Measurements from ENCODE around the gene TCEAL5.
"Not testable (repeated sequence)": the region's sequence is repeated elsewhere in the genome, so short reads cannot be mapped to it uniquely, and the experiment has no call there.

Gene TCEAL5, protein sequence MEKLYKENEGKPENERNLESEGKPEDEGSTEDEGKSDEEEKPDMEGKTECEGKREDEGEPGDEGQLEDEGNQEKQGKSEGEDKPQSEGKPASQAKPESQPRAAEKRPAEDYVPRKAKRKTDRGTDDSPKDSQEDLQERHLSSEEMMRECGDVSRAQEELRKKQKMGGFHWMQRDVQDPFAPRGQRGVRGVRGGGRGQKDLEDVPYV

DNA sequence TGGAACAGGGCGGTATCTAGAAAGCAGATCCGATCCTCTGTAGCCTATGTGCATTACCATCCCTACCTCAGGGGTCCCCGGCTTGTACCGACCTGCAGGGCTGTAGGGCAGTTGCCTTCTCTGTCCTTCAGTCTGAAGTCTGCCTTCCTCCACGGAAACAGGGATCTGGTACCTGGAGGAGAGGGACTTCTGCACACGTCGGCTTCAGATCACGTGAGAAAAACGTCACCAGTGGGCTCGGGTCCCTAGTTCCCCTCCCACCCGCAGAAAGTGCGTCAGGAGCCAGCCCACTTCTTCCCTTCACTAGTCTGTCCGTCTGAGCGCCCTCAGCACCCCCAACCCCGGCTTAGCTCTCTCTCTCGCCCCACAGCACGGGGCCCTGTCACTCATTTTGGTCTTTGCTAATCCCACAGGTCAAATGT lies at the start of gene TCEAL5:
TSS of gene TCEAL5 (minus strand) at position 170 of the 422 bp plus-strand sequence. CDS start 2,187 bp downstream, outside the sequence.
- H3K36me3 ChIP-seq (ENCODE audit: control insufficient read depth, insufficient read depth, low read length): no peaks in the 10 kb centered on the region
- peak within 1 kb of the TSS; percentile 20 for H3K4me3 ChIP-seq (ENCODE audit: low read depth, low read length)
- H3K4me1 ChIP-seq (ENCODE audit: control insufficient read depth, insufficient read depth, low read length): peaks cover 4% of the 10 kb centered on the region; the same call in 1 of the 2 replicates
- no peak within 1 kb of the TSS for H3K9ac ChIP-seq (ENCODE audit: low read length)
- H3K9me3 ChIP-seq (ENCODE audit: control insufficient read depth, insufficient read depth, low read depth, low read length): no peaks in the 10 kb centered on the region; the same call in 1 of the 2 replicates
- peaks cover 45% of the 10 kb centered on the region for H3K27me3 ChIP-seq (ENCODE audit: control insufficient read depth, insufficient read depth, low read length)
- H3K27ac ChIP-seq (ENCODE audit: low read depth, low read length): no peak within 1 kb of the TSS

DNA sequence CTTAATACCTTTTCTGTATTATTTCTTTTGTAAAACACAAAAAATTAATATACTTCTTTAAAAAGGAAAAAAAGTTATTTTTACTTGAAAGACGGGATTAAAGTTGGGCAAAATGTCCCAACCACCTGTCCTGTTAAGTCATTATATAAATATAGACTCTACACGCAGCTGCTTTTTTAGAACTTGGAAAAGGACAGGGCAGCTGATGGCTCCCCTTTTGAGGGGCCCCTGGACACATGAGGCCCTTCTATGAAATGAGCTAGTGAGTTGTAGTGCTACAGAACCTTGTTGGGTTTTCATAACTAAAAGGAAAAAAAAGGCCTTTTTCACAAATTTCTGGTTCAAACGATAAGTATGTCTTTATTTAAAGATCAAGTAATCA lies 34.8 kb upstream of the TCEAL5 start:
- H3K9me3 ChIP-seq (ENCODE audit: control insufficient read depth, insufficient read depth, low read depth, low read length): no peaks in the 10 kb centered on the region
- H3K9ac ChIP-seq (ENCODE audit: low read length): no peak overlapping the region
- no peak overlapping the region for H3K27ac ChIP-seq (ENCODE audit: low read depth, low read length)
- H3K4me1 ChIP-seq (ENCODE audit: control insufficient read depth, insufficient read depth, low read length): peaks cover 2% of the 10 kb centered on the region; the same call in 1 of the 2 replicates
- peak overlapping the region; percentile 73 for H3K4me3 ChIP-seq (ENCODE audit: low read depth, low read length)
- H3K36me3 ChIP-seq (ENCODE audit: control insufficient read depth, insufficient read depth, low read length): no peaks in the 10 kb centered on the region; the same call in 1 of the 2 replicates
- peaks cover 15% of the 10 kb centered on the region for H3K27me3 ChIP-seq (ENCODE audit: control insufficient read depth, insufficient read depth, low read length)

- Histone ChIP-seq H3K4me3 (ENCODE audit: low read depth, low read length) (peak within 1 kb of the TSS; percentile 73), H3K27me3 (ENCODE audit: control insufficient read depth, insufficient read depth, low read length) (peaks cover 15% of the 10 kb centered on the region), H3K27ac (ENCODE audit: low read depth, low read length) (no peak within 1 kb of the TSS), H3K4me1 (ENCODE audit: control insufficient read depth, insufficient read depth, low read length) (peaks cover 2% of the 10 kb centered on the region; the same call in 1 of the 2 replicates), H3K9me3 (ENCODE audit: control insufficient read depth, insufficient read depth, low read depth, low read length) (no peaks in the 10 kb centered on the region), H3K36me3 (ENCODE audit: control insufficient read depth, insufficient read depth, low read length) (no peaks in the 10 kb centered on the region; the same call in 1 of the 2 replicates), H3K9ac (ENCODE audit: low read length) (peak within 1 kb of the TSS; percentile 55)
Measured at GRCh38 chrX:103310555-103311398, 34.2 kb upstream of the TCEAL5 start, which contains the start of gene BEX2. Gene BEX2 (minus strand): TSS chrX:103310990. CDS start chrX:103309976, 1,014 bp downstream.

GRCh38 chrX:103309860-103310554 lies 33.5 kb upstream of the TCEAL5 start:
- H3K4me3 ChIP-seq (ENCODE audit: low read depth, low read length): peak overlapping the region; percentile 73
- H3K27me3 ChIP-seq (ENCODE audit: control insufficient read depth, insufficient read depth, low read length): peaks cover 15% of the 10 kb centered on the region
- H3K4me1 ChIP-seq (ENCODE audit: control insufficient read depth, insufficient read depth, low read length): peaks cover 2% of the 10 kb centered on the region; the same call in 1 of the 2 replicates
- H3K36me3 ChIP-seq (ENCODE audit: control insufficient read depth, insufficient read depth, low read length): no peaks in the 10 kb centered on the region; the same call in 1 of the 2 replicates
- peak overlapping the region; percentile 55 for H3K9ac ChIP-seq (ENCODE audit: low read length)
- H3K27ac ChIP-seq (ENCODE audit: low read depth, low read length): no peak overlapping the region
- H3K9me3 ChIP-seq (ENCODE audit: control insufficient read depth, insufficient read depth, low read depth, low read length): no peaks in the 10 kb centered on the region

GRCh38 chrX:103305666-103306065 lies 29.1 kb upstream of the TCEAL5 start:
- H3K4me3 ChIP-seq (ENCODE audit: low read depth, low read length); H3K36me3 ChIP-seq (ENCODE audit: control insufficient read depth, insufficient read depth, low read length): not testable (repeated sequence)

DNA sequence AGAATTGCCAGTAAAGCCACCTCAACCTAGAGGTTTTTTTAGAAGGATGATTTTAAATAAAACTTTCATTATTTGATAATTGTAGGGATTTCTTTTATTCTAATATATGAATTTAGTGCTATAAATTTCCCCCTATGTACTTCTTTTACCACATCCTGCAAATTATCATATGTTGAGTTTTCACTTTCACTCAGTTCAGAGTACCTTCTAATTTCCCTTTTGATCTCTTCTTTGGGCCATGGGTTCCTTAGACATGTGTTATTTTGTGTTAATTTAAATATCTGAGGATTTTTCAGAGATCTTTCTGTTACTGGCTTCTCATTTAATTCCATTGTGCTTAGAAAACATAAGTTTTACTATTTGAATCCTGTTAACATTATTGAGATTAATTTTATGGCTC lies 28.2 kb upstream of the TCEAL5 start:
- no peak overlapping the region for H3K4me3 ChIP-seq (ENCODE audit: low read depth, low read length)
- H3K9me3 ChIP-seq (ENCODE audit: control insufficient read depth, insufficient read depth, low read depth, low read length): no peaks in the 10 kb centered on the region
- no peak overlapping the region for H3K27ac ChIP-seq (ENCODE audit: low read depth, low read length)
- H3K9ac ChIP-seq (ENCODE audit: low read length): no peak overlapping the region
- peaks cover 14% of the 10 kb centered on the region for H3K27me3 ChIP-seq (ENCODE audit: control insufficient read depth, insufficient read depth, low read length)
- no peaks in the 10 kb centered on the region; the same call in 1 of the 2 replicates for H3K36me3 ChIP-seq (ENCODE audit: control insufficient read depth, insufficient read depth, low read length)
- H3K4me1 ChIP-seq (ENCODE audit: control insufficient read depth, insufficient read depth, low read length): no peaks in the 10 kb centered on the region

More at GRCh38 chrX:103305666-103306065, 29.1 kb upstream of the TCEAL5 start:
- H3K9me3 ChIP-seq (ENCODE audit: control insufficient read depth, insufficient read depth, low read depth, low read length); H3K27ac ChIP-seq (ENCODE audit: low read depth, low read length); H3K4me1 ChIP-seq (ENCODE audit: control insufficient read depth, insufficient read depth, low read length); H3K9ac ChIP-seq (ENCODE audit: low read length): not testable (repeated sequence)
- peaks cover 18% of the 10 kb centered on the region for H3K27me3 ChIP-seq (ENCODE audit: control insufficient read depth, insufficient read depth, low read length)

GRCh38 chrX:103293118-103293517 lies 16.6 kb upstream of the TCEAL5 start:
- H3K9ac ChIP-seq (ENCODE audit: low read length): no peak overlapping the region
- no peak overlapping the region for H3K4me3 ChIP-seq (ENCODE audit: low read depth, low read length)
- peaks cover 13% of the 10 kb centered on the region; the same call in 1 of the 2 replicates for H3K4me1 ChIP-seq (ENCODE audit: control insufficient read depth, insufficient read depth, low read length)
- H3K36me3 ChIP-seq (ENCODE audit: control insufficient read depth, insufficient read depth, low read length): no peaks in the 10 kb centered on the region
- H3K27me3 ChIP-seq (ENCODE audit: control insufficient read depth, insufficient read depth, low read length): peaks cover 22% of the 10 kb centered on the region; the same call in 1 of the 2 replicates
- H3K9me3 ChIP-seq (ENCODE audit: control insufficient read depth, insufficient read depth, low read depth, low read length): peaks cover 5% of the 10 kb centered on the region; the same call in 1 of the 2 replicates
- no peak overlapping the region for H3K27ac ChIP-seq (ENCODE audit: low read depth, low read length)

DNA sequence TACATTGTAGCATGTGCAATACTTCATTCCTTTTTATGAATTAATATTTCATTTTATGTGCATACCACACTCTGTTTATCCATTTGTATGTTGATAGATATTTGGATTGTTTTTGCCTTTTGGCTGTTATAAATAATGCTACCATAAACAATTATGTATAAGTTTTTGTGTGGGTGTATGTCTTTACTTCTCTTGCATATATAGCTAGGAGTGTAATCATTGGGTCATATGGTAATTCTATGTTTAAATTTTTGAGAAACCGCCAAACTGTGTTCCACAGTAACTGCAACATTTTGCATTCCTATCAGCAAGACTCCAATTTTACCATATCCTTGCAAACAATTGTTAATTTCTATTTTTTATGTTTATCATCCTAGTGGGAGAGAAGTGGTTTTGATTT lies 3.1 kb upstream of the TCEAL5 start:
- Histone ChIP-seq H3K27me3 (ENCODE audit: control insufficient read depth, insufficient read depth, low read length) (peaks cover 36% of the 10 kb centered on the region), H3K4me1 (ENCODE audit: control insufficient read depth, insufficient read depth, low read length) (peaks cover 4% of the 10 kb centered on the region; the same call in 1 of the 2 replicates), H3K9me3 (ENCODE audit: control insufficient read depth, insufficient read depth, low read depth, low read length) (peaks cover 7% of the 10 kb centered on the region), H3K27ac (ENCODE audit: low read depth, low read length) (no peak overlapping the region), H3K9ac (ENCODE audit: low read length) (no peak overlapping the region), H3K4me3 (ENCODE audit: low read depth, low read length) (no peak overlapping the region), H3K36me3 (ENCODE audit: control insufficient read depth, insufficient read depth, low read length) (no peaks in the 10 kb centered on the region)

- H3K27me3 ChIP-seq (ENCODE audit: control insufficient read depth, insufficient read depth, low read length): peaks cover 48% of the 10 kb centered on the region
Measured at GRCh38 chrX:103275947-103276567, 493 bp downstream of the TCEAL5 start.

GRCh38 chrX:103274284-103274683 lies 2.3 kb downstream of the TCEAL5 start:
- no peak overlapping the region for H3K27ac ChIP-seq (ENCODE audit: low read depth, low read length)
- H3K9ac ChIP-seq (ENCODE audit: low read length): no peak overlapping the region
- H3K4me1 ChIP-seq (ENCODE audit: control insufficient read depth, insufficient read depth, low read length): peaks cover 4% of the 10 kb centered on the region; the same call in 1 of the 2 replicates
- peaks cover 55% of the 10 kb centered on the region for H3K27me3 ChIP-seq (ENCODE audit: control insufficient read depth, insufficient read depth, low read length)
- no peaks in the 10 kb centered on the region for H3K9me3 ChIP-seq (ENCODE audit: control insufficient read depth, insufficient read depth, low read depth, low read length)
- H3K4me3 ChIP-seq (ENCODE audit: low read depth, low read length): no peak overlapping the region
- H3K36me3 ChIP-seq (ENCODE audit: control insufficient read depth, insufficient read depth, low read length): no peaks in the 10 kb centered on the region

More at GRCh38 chrX:103275947-103276567, 493 bp downstream of the TCEAL5 start:
- H3K9me3 ChIP-seq (ENCODE audit: control insufficient read depth, insufficient read depth, low read depth, low read length): no peaks in the 10 kb centered on the region
- H3K27ac ChIP-seq (ENCODE audit: low read depth, low read length): no peak overlapping the region
- peaks cover 4% of the 10 kb centered on the region; the same call in 1 of the 2 replicates for H3K4me1 ChIP-seq (ENCODE audit: control insufficient read depth, insufficient read depth, low read length)
- peak overlapping the region; percentile 20 for H3K4me3 ChIP-seq (ENCODE audit: low read depth, low read length)
- no peaks in the 10 kb centered on the region for H3K36me3 ChIP-seq (ENCODE audit: control insufficient read depth, insufficient read depth, low read length)
- no peak overlapping the region for H3K9ac ChIP-seq (ENCODE audit: low read length)

Data from HUES6 (cell line).